ENCODE measurements around the gene OR6B2. TPM values are rescaled to one million over a fixed set of nuclear protein-coding genes. Genes with fewer than 3 reads are reported as not detected.
A peak's percentile ranks its signal among the peaks of the same experiment; 100 is the strongest.
"Not testable (repeated sequence)": the region's sequence is repeated elsewhere in the genome, so short reads cannot be mapped to it uniquely, and the experiment has no call there.

Gene OR6B2
- total and polyA plus RNA-seq, 4 donors = not detected

DNA sequence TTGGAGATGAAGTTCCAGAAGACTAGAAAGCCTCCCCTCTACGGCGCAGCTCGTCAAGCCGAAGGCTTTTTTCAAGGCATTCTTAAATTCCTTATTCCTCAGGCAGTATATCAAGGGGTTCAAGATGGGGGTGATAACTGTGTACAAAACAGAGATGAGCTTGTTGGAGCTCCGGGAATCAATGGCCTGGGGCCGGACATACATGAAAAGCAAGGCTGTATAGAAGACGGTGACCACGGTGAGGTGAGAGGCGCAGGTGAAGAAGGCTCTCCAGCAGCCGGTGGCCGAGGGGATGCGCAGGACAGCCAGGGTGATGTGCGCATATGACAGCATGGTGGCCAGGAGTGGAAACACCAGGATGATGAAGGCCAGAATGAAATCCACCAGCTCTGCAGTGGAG, 14.9 kb upstream of the OR6B2 start:
- Histone ChIP-seq H3K27me3 (ENCODE audit: control insufficient read depth in 1 of 2, insufficient read depth in 2 of 2, low read length in 1 of 2) (no peaks in the 10 kb centered on the region), H3K4me1 (ENCODE audit: control insufficient read depth in 1 of 2, insufficient read depth in 2 of 2, low read length in 2 of 2) (no peaks in the 10 kb centered on the region), H3K4me3 (ENCODE audit: low read length in 2 of 2) (no peak overlapping the region), H3K9me3 (ENCODE audit: control insufficient read depth, low read length) (no peaks in the 10 kb centered on the region), H3K36me3 (ENCODE audit: control insufficient read depth in 1 of 2, insufficient read depth in 2 of 2, low read length in 1 of 2) (no peaks in the 10 kb centered on the region), H3K27ac (ENCODE audit: low read depth in 1 of 2, low read length in 2 of 2) (no peak overlapping the region)
- 83 to 92% methylated on average over 13 of the region's 13 CpGs for WGBS, 2 donors
- ATAC-seq (ENCODE audit: low FRiP score) (no peak), DNase-seq (no peak)
- intact Hi-C loops (cut with DNase I) = no loop called here

DNA sequence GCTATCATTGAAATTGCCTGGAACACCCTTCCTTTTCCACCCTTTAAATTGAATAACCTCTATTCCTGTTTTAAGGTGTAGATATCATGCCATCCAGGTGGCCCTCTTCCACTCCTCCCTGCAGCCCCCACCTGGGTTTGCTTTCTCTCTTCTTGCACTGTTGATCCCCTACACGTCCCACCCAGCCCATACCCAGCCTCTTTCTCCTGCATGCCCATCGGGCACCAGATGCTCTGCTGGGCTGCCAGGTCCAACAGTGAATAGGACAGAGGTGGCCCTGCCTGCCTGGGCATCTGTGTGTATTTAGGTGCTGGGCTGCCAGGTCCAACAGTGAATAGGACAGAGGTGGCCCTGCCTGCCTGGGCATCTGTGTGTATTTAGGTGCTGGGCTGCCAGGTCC, 13.9 kb upstream of the OR6B2 start:
- H3K9me3 ChIP-seq (ENCODE audit: control insufficient read depth, low read length); H3K27ac ChIP-seq (ENCODE audit: low read depth in 1 of 2, low read length in 2 of 2); ATAC-seq (ENCODE audit: low FRiP score); DNase-seq; H3K27me3 ChIP-seq (ENCODE audit: control insufficient read depth in 1 of 2, insufficient read depth in 2 of 2, low read length in 1 of 2); intact Hi-C loops (cut with DNase I); H3K4me1 ChIP-seq (ENCODE audit: control insufficient read depth in 1 of 2, insufficient read depth in 2 of 2, low read length in 2 of 2); H3K4me3 ChIP-seq (ENCODE audit: low read length in 2 of 2); H3K36me3 ChIP-seq (ENCODE audit: control insufficient read depth in 1 of 2, insufficient read depth in 2 of 2, low read length in 1 of 2): not testable (repeated sequence)
- WGBS, 2 donors = 64 to 72% methylated on average over 2 of the region's 2 CpGs

DNA sequence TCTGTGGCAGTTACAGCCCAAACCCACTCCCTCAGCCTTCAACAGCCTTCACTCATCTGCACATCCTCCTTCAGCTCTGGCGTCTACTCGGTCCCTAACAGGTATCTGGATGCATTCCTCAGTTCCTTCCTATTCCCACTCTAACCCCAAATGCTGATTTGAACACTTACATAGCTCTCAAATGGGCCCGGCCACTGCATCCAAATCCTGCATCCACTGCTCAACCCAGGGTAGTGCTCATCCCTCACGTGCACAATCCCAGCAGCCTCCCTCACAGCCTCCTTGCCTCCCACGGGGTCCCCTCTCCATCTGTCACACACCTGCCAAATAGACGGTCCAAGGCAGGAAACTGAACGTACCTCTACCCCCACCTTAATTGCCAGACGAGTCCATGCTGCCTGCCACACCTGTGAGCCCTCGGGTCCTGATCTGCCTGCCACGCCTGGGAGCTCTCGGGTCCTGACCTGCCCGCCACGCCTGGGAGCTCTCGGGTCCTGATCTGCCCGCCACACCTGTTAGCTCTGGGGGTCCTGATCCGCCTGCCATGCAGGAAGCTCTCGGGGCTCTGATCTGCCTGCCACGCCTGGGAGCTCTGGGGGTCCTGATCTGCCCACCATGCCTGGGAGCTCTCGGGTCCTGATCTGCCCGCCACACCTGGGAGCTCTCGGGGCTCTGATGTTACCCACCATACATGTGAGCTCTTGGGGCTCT, 13.2 kb upstream of the OR6B2 start:
- WGBS, 2 donors = 83% methylated on average over 20 to 21 of the region's 21 CpGs
- intact Hi-C loops (cut with DNase I) = no loop called here
- H3K4me1 ChIP-seq (ENCODE audit: control insufficient read depth in 1 of 2, insufficient read depth in 2 of 2, low read length in 2 of 2) = no peaks in the 10 kb centered on the region
- no peak overlapping the region for H3K27ac ChIP-seq (ENCODE audit: low read depth in 1 of 2, low read length in 2 of 2)
- no peak overlapping the region for H3K4me3 ChIP-seq (ENCODE audit: low read length in 2 of 2)
- H3K36me3 ChIP-seq (ENCODE audit: control insufficient read depth in 1 of 2, insufficient read depth in 2 of 2, low read length in 1 of 2) = no peaks in the 10 kb centered on the region
- ATAC-seq (ENCODE audit: low FRiP score) = no peak
- H3K27me3 ChIP-seq (ENCODE audit: control insufficient read depth in 1 of 2, insufficient read depth in 2 of 2, low read length in 1 of 2) = no peaks in the 10 kb centered on the region
- no peak for DNase-seq
- no peaks in the 10 kb centered on the region for H3K9me3 ChIP-seq (ENCODE audit: control insufficient read depth, low read length)

DNA sequence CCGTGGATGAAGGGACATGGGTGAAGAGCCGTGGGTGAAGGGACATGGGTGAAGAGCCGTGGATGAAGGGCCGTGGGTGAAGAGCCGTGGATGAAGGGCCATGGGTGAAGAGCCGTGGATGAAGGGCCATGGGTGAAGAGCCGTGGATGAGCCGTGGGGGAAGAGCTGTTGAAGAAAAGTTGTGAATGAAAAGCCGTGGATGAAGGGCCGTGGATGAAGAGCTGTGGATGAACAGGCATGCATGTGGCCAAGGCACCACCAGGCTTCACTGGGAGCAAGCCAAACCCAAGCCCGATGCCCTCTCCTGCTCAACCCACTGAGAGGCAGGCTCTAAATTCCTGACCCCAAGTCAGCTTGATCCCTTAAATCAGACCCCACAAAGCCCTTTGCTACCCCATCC, 12.5 kb upstream of the OR6B2 start:
- Histone ChIP-seq H3K9me3 (ENCODE audit: control insufficient read depth, low read length) (no peaks in the 10 kb centered on the region), H3K4me3 (ENCODE audit: low read length in 2 of 2) (no peak overlapping the region), H3K4me1 (ENCODE audit: control insufficient read depth in 1 of 2, insufficient read depth in 2 of 2, low read length in 2 of 2) (no peaks in the 10 kb centered on the region), H3K36me3 (ENCODE audit: control insufficient read depth in 1 of 2, insufficient read depth in 2 of 2, low read length in 1 of 2) (no peaks in the 10 kb centered on the region), H3K27me3 (ENCODE audit: control insufficient read depth in 1 of 2, insufficient read depth in 2 of 2, low read length in 1 of 2) (no peaks in the 10 kb centered on the region), H3K27ac (ENCODE audit: low read depth in 1 of 2, low read length in 2 of 2) (no peak overlapping the region)
- intact Hi-C loops (cut with DNase I) = no loop called here
- WGBS, 2 donors = 77 to 79% methylated on average over 11 of the region's 11 CpGs
- DNase-seq (no peak), ATAC-seq (ENCODE audit: low FRiP score) (no peak)

GRCh38 chr2:240041363-240041762, 11.1 kb upstream of the OR6B2 start:
- ATAC-seq (ENCODE audit: low FRiP score) = no peak
- Histone ChIP-seq H3K9me3 (ENCODE audit: control insufficient read depth, low read length) (no peaks in the 10 kb centered on the region), H3K4me1 (ENCODE audit: control insufficient read depth in 1 of 2, insufficient read depth in 2 of 2, low read length in 2 of 2) (no peaks in the 10 kb centered on the region), H3K27me3 (ENCODE audit: control insufficient read depth in 1 of 2, insufficient read depth in 2 of 2, low read length in 1 of 2) (no peaks in the 10 kb centered on the region), H3K36me3 (ENCODE audit: control insufficient read depth in 1 of 2, insufficient read depth in 2 of 2, low read length in 1 of 2) (no peaks in the 10 kb centered on the region), H3K4me3 (ENCODE audit: low read length in 2 of 2) (no peak overlapping the region), H3K27ac (ENCODE audit: low read depth in 1 of 2, low read length in 2 of 2) (no peak overlapping the region)
- WGBS, 2 donors = 73 to 84% methylated on average over 6 of the region's 6 CpGs
- peak in 1 of 2 donors; percentile 51 for DNase-seq
- intact Hi-C loops (cut with DNase I) = no loop called here

GRCh38 chr2:240037358-240037757, 7.1 kb upstream of the OR6B2 start:
- Histone ChIP-seq H3K36me3 (ENCODE audit: control insufficient read depth in 1 of 2, insufficient read depth in 2 of 2, low read length in 1 of 2) (no peaks in the 10 kb centered on the region), H3K4me3 (ENCODE audit: low read length in 2 of 2) (no peak overlapping the region), H3K4me1 (ENCODE audit: control insufficient read depth in 1 of 2, insufficient read depth in 2 of 2, low read length in 2 of 2) (no peaks in the 10 kb centered on the region), H3K27ac (ENCODE audit: low read depth in 1 of 2, low read length in 2 of 2) (no peak overlapping the region), H3K27me3 (ENCODE audit: control insufficient read depth in 1 of 2, insufficient read depth in 2 of 2, low read length in 1 of 2) (no peaks in the 10 kb centered on the region), H3K9me3 (ENCODE audit: control insufficient read depth, low read length) (no peaks in the 10 kb centered on the region)
- intact Hi-C loops (cut with DNase I) = no loop called here
- DNase-seq = no peak
- no peak for ATAC-seq (ENCODE audit: low FRiP score)

DNA sequence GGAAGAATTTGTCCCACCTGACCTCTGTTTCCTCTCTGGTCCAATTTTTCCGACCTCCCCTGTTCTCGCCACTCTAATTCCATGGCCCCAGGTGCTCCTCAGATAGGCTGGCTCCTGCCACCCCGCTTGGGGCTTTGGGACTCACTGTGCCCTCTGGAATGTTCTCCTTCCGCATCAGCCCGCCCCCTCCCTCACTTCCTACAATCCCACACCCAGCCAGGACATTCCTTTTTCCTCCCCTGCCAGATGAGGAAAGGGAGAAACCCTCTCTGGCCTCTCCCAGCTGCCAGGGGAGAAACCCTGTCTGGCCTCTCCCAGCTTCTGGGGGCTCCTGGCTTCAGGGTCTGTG, 3.1 kb upstream of the OR6B2 start:
- Histone ChIP-seq H3K36me3 (ENCODE audit: control insufficient read depth in 1 of 2, insufficient read depth in 2 of 2, low read length in 1 of 2) (no peaks in the 10 kb centered on the region), H3K27ac (ENCODE audit: low read depth in 1 of 2, low read length in 2 of 2) (no peak overlapping the region), H3K4me1 (ENCODE audit: control insufficient read depth in 1 of 2, insufficient read depth in 2 of 2, low read length in 2 of 2) (no peaks in the 10 kb centered on the region), H3K27me3 (ENCODE audit: control insufficient read depth in 1 of 2, insufficient read depth in 2 of 2, low read length in 1 of 2) (no peaks in the 10 kb centered on the region), H3K9me3 (ENCODE audit: control insufficient read depth, low read length) (no peaks in the 10 kb centered on the region), H3K4me3 (ENCODE audit: low read length in 2 of 2) (no peak overlapping the region)
- DNase-seq = no peak
- intact Hi-C loops (cut with DNase I) = no loop called here
- 30 to 44% methylated on average over 5 of the region's 5 CpGs for WGBS, 2 donors
- no peak for ATAC-seq (ENCODE audit: low FRiP score)

DNA sequence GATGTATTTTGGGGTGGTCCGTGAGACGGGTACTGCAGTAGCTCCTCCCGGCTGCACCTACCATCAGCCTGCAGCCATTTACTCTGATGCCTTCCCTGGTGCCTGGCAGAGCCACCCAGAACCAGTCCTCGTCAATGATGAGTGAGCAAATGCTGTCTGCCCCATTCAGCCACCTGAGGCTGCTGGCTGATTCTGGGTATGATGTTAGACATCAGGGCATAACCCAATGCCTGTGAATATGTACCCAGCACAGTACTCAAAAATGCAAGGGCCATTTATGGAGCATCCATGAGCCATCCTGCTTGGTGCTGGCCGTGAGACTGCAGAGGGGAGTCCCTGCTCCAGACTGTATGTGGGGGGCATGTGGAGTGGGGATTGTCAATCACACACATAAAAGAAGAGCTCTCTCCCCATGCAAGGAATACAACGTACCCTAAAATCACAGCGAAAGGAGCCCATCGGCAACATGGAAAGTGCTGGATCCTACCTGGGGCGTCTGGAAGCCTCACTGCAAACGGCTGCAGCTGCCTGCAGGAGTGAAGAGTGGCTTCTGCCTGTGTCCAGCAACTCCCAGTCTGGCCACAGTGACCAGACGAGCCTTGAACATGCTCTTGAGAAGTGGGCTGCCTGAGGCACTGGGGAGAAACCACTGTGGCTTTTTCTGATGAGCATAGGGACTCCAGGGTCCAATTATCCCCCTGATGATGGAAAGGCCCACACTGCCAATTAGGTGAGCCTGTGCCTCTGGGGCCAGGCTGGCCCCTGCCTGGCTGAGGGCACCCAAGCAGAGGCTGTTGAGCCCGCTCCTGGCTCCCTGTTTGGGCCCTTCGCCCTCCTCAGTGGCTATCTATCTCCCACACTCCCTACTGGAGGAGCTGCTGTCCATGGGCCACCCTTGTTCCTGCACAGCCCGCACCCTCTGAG, 2.4 kb upstream of the OR6B2 start:
- ATAC-seq (ENCODE audit: low FRiP score) (no peak), DNase-seq (peak in 1 of 2 donors; percentile 55)
- Histone ChIP-seq H3K36me3 (ENCODE audit: control insufficient read depth in 1 of 2, insufficient read depth in 2 of 2, low read length in 1 of 2) (no peaks in the 10 kb centered on the region), H3K4me3 (ENCODE audit: low read length in 2 of 2) (no peak overlapping the region), H3K9me3 (ENCODE audit: control insufficient read depth, low read length) (no peaks in the 10 kb centered on the region), H3K27me3 (ENCODE audit: control insufficient read depth in 1 of 2, insufficient read depth in 2 of 2, low read length in 1 of 2) (no peaks in the 10 kb centered on the region), H3K4me1 (ENCODE audit: control insufficient read depth in 1 of 2, insufficient read depth in 2 of 2, low read length in 2 of 2) (no peaks in the 10 kb centered on the region), H3K27ac (ENCODE audit: low read depth in 1 of 2, low read length in 2 of 2) (no peak overlapping the region)
- WGBS, 2 donors = 67 to 68% methylated on average over 13 to 14 of the region's 14 CpGs
- intact Hi-C loops (cut with DNase I) = no loop called here

DNA sequence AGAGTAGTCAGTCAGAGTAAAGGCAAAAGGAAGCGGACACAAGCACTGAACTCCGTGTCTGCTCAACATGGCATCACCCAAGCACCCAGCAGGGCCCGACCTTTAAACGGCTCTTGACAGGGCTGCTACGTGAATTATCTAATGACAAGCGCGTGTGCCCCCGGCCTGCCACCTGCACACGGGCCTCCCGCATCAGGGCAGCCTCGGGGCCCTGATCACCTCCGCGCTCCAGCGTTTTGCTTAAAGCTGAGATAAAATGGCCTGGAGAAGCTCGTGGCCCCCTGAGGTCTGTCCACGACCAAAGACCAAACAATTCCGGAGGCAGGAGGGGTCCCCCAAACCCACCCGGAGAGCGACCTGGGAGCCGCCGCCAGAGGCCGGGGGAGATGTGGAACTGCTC, 5.5 kb downstream of the OR6B2 start:
- intact Hi-C loops (cut with DNase I) = loop anchor here in 1 of 2 donors (10.0 kb wide), 1 partner anchor 560 kb away; no protein-coding TSS in a partner anchor
- WGBS, 2 donors = 0 to 1% methylated on average over 22 of the region's 22 CpGs
- Histone ChIP-seq H3K36me3 (ENCODE audit: control insufficient read depth in 1 of 2, insufficient read depth in 2 of 2, low read length in 1 of 2) (peaks cover 0 to 5% of the 10 kb centered on the region in 2 donors), H3K27me3 (ENCODE audit: control insufficient read depth in 1 of 2, insufficient read depth in 2 of 2, low read length in 1 of 2) (no peaks in the 10 kb centered on the region), H3K9me3 (ENCODE audit: control insufficient read depth, low read length) (no peaks in the 10 kb centered on the region), H3K27ac (ENCODE audit: low read depth in 1 of 2, low read length in 2 of 2) (peak overlapping the region in 1 of 2 donors; percentile 20), H3K4me1 (ENCODE audit: control insufficient read depth in 1 of 2, insufficient read depth in 2 of 2, low read length in 2 of 2) (no peaks in the 10 kb centered on the region), H3K4me3 (ENCODE audit: low read length in 2 of 2) (peak overlapping the region; percentile 83 to 86)
- DNase-seq (no peak), ATAC-seq (ENCODE audit: low FRiP score) (no peak)

All from aorta (tissue), 5 donors.